Stimulated activated CD4-positive, alpha-beta T cell treated with anti-CD3 and anti-CD28 coated beads, Interleukin-1b, Interleukin-23, amount 100 ng/mL, for 24 hours (primary cell): ENCODE results near the gene DPY19L1.
"Not testable (repeated sequence)": the region's sequence is repeated elsewhere in the genome, so short reads cannot be mapped to it uniquely, and the experiment has no call there.

ENCODE experiments used
- DNase-seq, 4 experiments: peaks; one replicate each; pipeline ENCODE4 v3.0.0-alpha.2; 2020; ENCODE audit warnings: low read depth in 4 of 4, low spot score in 1 of 4

DPY19L1 gene

GRCh38 chr7:34928052-34928451 is 109.2 kb downstream of the DPY19L1 start:
- peak; percentile 6 to 33 (median 16) for DNase-seq

GRCh38 chr7:34920470-34920869 is 116.8 kb downstream of the DPY19L1 start:
- not testable (repeated sequence) for DNase-seq

- DNase-seq = not testable (repeated sequence)
These were observed 118.2 kb downstream of the DPY19L1 start for GRCh38 chr7:34919038-34919437.

- DNase-seq = not testable (repeated sequence)
These were observed 119.0 kb downstream of the DPY19L1 start for GRCh38 chr7:34918198-34918861.

- DNase-seq = not testable (repeated sequence)
These were observed 119.8 kb downstream of the DPY19L1 start for GRCh38 chr7:34917515-34917914.

GRCh38 chr7:34916267-34916666 is 121.0 kb downstream of the DPY19L1 start:
- no peak for DNase-seq

GRCh38 chr7:34912236-34912635 is 125.0 kb downstream of the DPY19L1 start:
- DNase-seq = no peak

GRCh38 chr7:34906266-34906850 is 130.9 kb downstream of the DPY19L1 start:
- DNase-seq = not testable (repeated sequence)

- DNase-seq = no peak
These were observed 132.3 kb downstream of the DPY19L1 start for GRCh38 chr7:34904987-34905386.

- not testable (repeated sequence) for DNase-seq
These were observed 133.4 kb downstream of the DPY19L1 start for GRCh38 chr7:34903921-34904320.

GRCh38 chr7:34902182-34902581 is 135.1 kb downstream of the DPY19L1 start:
- DNase-seq = no peak

GRCh38 chr7:34900891-34901513 is 136.3 kb downstream of the DPY19L1 start:
- DNase-seq = no peak

GRCh38 chr7:34895202-34895601 is 142.1 kb downstream of the DPY19L1 start:
- no peak for DNase-seq

GRCh38 chr7:34889951-34890350 is 147.3 kb downstream of the DPY19L1 start:
- DNase-seq = no peak

GRCh38 chr7:34886856-34887255 is 150.4 kb downstream of the DPY19L1 start:
- no peak for DNase-seq

- not testable (repeated sequence) for DNase-seq
These were observed 153.4 kb downstream of the DPY19L1 start for GRCh38 chr7:34883855-34884254.

GRCh38 chr7:34879871-34880270 is 157.4 kb downstream of the DPY19L1 start:
- DNase-seq = no peak

- DNase-seq = not testable (repeated sequence)
These were observed 158.1 kb downstream of the DPY19L1 start for GRCh38 chr7:34878944-34879735.
